Stimulated activated naive B cell treated with anti-CD40 and anti-IgM and Interleukin-4, amounts not matched to agents 10 μg/mL and 1 μg/mL and 100 μg/mL, for 72 hours (primary cell): Measurements from ENCODE around the gene ABLIM2.
"Not testable (repeated sequence)": the region's sequence is repeated elsewhere in the genome, so short reads cannot be mapped to it uniquely, and the experiment has no call there.

ENCODE experiments used
- ATAC-seq, 2 donors: fragments of 150-1000 bp; cut with Tn5 transposase; replicated peaks; 2 replicates each; pipeline ENCODE4 v1.10.0; 2021; ENCODE audit warnings: moderate library complexity in 1 of 2
- DNase-seq: peaks from one replicate; pipeline ENCODE4 v3.0.0; 2021
- H3K27ac Mint-ChIP-seq: one replicate; pipeline ENCODE4 v1.8.0; 2022; ENCODE audit warnings: mild to moderate bottlenecking, mixed read lengths
- H3K27me3 Mint-ChIP-seq, 2 donors: one replicate each; pipeline ENCODE4 v1.8.0; 2022; ENCODE audit warnings: mixed read lengths in 2 of 2
- H3K36me3 Mint-ChIP-seq, 2 donors: one replicate each; pipeline ENCODE4 v1.8.0; 2022; ENCODE audit warnings: mixed read lengths in 2 of 2, mild to moderate bottlenecking in 1 of 2
- H3K4me1 Mint-ChIP-seq, 2 donors: one replicate each; pipeline ENCODE4 v1.8.0; 2022; ENCODE audit warnings: mixed read lengths in 2 of 2, mild to moderate bottlenecking in 1 of 2
- H3K4me3 Mint-ChIP-seq, 2 donors: one replicate each; pipeline ENCODE4 v1.8.0; 2022; ENCODE audit warnings: mild to moderate bottlenecking in 2 of 2, mixed read lengths in 2 of 2, moderate library complexity in 1 of 2
- H3K9me3 Mint-ChIP-seq, 2 donors: one replicate each; pipeline ENCODE4 v1.8.0; 2022; ENCODE audit warnings: mixed read lengths in 2 of 2, mild to moderate bottlenecking in 1 of 2

Gene ABLIM2

DNA sequence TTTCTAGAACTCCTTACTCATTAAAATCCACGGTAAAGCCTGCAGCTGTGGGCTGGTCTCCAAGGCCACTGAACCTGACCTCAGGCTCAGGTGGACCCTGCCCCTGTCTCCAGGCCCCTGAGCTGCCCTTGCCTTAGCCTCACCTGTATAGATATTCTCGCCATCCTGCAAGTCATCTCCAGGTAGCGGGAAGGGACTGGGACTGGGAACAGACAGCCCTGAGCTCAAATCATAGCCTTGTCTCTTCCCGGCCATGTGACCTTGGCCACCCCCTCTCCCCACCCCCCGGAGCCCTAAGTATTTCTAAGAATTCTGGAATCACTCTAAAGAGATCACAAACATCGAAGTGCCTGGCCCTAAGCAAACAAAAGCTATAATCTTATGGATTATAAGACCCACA is 17.7 kb downstream of the ABLIM2 start:
- H3K9me3 Mint-ChIP-seq = peaks cover 3 to 15% of the 10 kb centered on the region in 2 donors
- ATAC-seq = no peak

GRCh38 chr4:8139726-8140125 is 18.9 kb downstream of the ABLIM2 start:
- not testable (repeated sequence) for H3K27ac Mint-ChIP-seq, ATAC-seq, DNase-seq, H3K4me1 Mint-ChIP-seq, H3K4me3 Mint-ChIP-seq
- Mint-ChIP-seq H3K9me3 (peaks cover 3 to 15% of the 10 kb centered on the region in 2 donors), H3K27me3 (peaks cover 12 to 36% of the 10 kb centered on the region in 2 donors), H3K36me3 (peaks cover 25 to 30% of the 10 kb centered on the region in 2 donors)

More for the DNA sequence above, 17.7 kb downstream of the ABLIM2 start:
- no peak for DNase-seq
- Mint-ChIP-seq H3K4me3 (no peak overlapping the region), H3K27me3 (peaks cover 17 to 33% of the 10 kb centered on the region in 2 donors), H3K27ac (no peak overlapping the region), H3K36me3 (peaks cover 15 to 21% of the 10 kb centered on the region in 2 donors), H3K4me1 (peaks cover 0 to 2% of the 10 kb centered on the region in 2 donors)

- H3K4me1 Mint-ChIP-seq = peaks cover 0 to under 1% of the 10 kb centered on the region in 2 donors
- ATAC-seq (no peak), DNase-seq (no peak)
- peaks cover 3 to 15% of the 10 kb centered on the region in 2 donors for H3K9me3 Mint-ChIP-seq
- no peak overlapping the region for H3K27ac Mint-ChIP-seq
- H3K4me3 Mint-ChIP-seq = no peak overlapping the region
- H3K36me3 Mint-ChIP-seq = peaks cover 23 to 32% of the 10 kb centered on the region in 2 donors
- peaks cover 18 to 34% of the 10 kb centered on the region in 2 donors for H3K27me3 Mint-ChIP-seq
Measured at GRCh38 chr4:8136972-8137710, 21.5 kb downstream of the ABLIM2 start.

GRCh38 chr4:8136529-8136928 is 22.1 kb downstream of the ABLIM2 start:
- peaks cover 19 to 28% of the 10 kb centered on the region in 2 donors for H3K27me3 Mint-ChIP-seq
- peaks cover 23 to 32% of the 10 kb centered on the region in 2 donors for H3K36me3 Mint-ChIP-seq
- H3K4me1 Mint-ChIP-seq = peaks cover 0 to 4% of the 10 kb centered on the region in 2 donors

DNA sequence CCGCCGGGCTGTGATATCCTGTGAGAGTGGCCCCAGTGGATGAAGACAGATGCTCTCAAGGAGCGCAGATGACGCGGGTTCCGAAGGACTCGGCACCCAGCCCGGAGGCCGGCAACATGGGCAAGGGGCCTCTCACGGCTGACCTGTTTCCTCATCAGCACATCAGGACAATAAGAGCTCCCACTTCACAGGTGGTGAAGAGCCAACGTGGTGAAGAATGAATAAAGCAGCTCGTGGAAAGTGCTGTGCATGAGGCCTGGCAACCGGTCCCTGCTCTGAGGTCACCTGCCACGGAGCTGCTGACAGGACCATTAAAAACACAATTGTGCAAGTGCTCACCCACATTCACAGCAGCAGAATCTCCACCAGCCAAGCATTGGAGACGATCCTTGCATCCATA is 22.9 kb downstream of the ABLIM2 start:
- H3K9me3 Mint-ChIP-seq = peaks cover 3 to 10% of the 10 kb centered on the region in 2 donors
- DNase-seq (no peak), ATAC-seq (no peak)
- H3K27ac Mint-ChIP-seq = no peak overlapping the region
- peaks cover 23 to 28% of the 10 kb centered on the region in 2 donors for H3K36me3 Mint-ChIP-seq
- peaks cover 19 to 34% of the 10 kb centered on the region in 2 donors for H3K27me3 Mint-ChIP-seq
- H3K4me3 Mint-ChIP-seq = no peak overlapping the region
- H3K4me1 Mint-ChIP-seq = peaks cover 7 to 9% of the 10 kb centered on the region in 2 donors

More at GRCh38 chr4:8136529-8136928, 22.1 kb downstream of the ABLIM2 start:
- Mint-ChIP-seq H3K9me3 (peaks cover 3 to 15% of the 10 kb centered on the region in 2 donors), H3K4me3 (no peak overlapping the region), H3K27ac (no peak overlapping the region)
- ATAC-seq (no peak), DNase-seq (no peak)

GRCh38 chr4:8133897-8134563 is 24.6 kb downstream of the ABLIM2 start:
- Mint-ChIP-seq H3K27ac (no peak overlapping the region), H3K4me3 (no peak overlapping the region), H3K36me3 (peaks cover 18 to 20% of the 10 kb centered on the region in 2 donors), H3K4me1 (peaks cover 7 to 9% of the 10 kb centered on the region in 2 donors), H3K27me3 (peaks cover 23 to 39% of the 10 kb centered on the region in 2 donors), H3K9me3 (peaks cover 0 to 5% of the 10 kb centered on the region in 2 donors)
- no peak for DNase-seq
- no peak for ATAC-seq

DNA sequence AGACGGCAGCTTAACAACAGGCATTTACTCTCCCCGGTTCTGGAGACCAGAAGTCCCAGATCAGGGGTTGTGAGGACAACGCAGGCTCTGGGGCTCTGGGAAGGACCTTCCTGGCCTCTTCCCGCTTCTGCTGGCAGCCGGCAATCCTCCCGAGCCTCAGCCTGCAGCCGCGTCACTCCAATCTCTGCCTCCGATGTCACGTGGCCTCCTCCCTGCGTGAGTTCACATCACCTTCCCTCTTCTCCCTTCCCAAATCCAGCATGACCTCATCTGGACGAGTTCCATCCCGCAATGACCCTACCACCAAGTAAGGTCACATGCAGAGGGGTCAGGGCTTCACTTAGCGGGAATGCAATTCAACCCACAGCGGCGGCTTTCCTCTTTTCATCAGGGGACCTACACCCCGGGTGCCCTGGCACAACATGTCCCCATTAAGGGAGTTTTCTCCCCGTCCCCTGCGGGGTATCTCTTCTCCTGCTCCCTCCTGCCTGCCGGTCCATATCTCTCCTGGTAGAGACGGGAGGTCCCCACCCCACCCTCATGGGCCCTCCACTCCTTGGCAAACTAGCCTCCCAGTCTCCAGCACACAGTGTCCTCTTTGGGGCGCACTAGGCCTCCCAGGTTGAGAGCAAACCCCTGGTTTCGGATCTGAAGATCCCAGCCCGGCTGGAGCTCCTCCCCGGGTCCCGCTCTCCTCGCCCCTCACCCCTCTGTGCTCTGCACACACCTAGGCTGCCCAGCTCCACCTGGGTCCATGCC is 25.5 kb downstream of the ABLIM2 start:
- Mint-ChIP-seq H3K4me1 (peaks cover 7 to 9% of the 10 kb centered on the region in 2 donors), H3K36me3 (peaks cover 10 to 17% of the 10 kb centered on the region in 2 donors), H3K27me3 (peaks cover 23 to 39% of the 10 kb centered on the region in 2 donors), H3K9me3 (peaks cover 0 to 2% of the 10 kb centered on the region in 2 donors), H3K27ac (no peak overlapping the region), H3K4me3 (no peak overlapping the region)
- ATAC-seq (no peak), DNase-seq (no peak)

DNA sequence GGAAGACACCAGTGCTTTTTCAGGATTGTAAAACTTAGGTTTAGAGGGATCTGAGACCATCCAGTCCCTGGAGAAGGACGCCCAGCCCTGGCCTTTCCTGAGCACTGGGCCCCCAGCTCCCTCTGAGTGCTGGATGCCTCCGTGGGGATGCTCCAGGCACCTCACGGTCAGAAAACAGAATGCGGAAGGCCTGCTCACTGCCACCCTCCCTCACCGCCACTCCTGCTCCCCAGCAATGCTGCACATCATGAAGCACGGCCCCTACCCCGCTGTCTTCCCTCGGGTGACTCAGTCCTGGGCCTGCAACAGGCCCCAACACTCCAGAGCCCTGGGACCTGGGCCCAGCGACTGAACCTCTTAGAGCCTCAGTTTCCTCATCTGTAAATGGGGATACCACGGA is 26.2 kb downstream of the ABLIM2 start:
- Mint-ChIP-seq H3K36me3 (peaks cover 10 to 15% of the 10 kb centered on the region in 2 donors), H3K4me1 (peaks cover 7 to 9% of the 10 kb centered on the region in 2 donors), H3K9me3 (no peaks in the 10 kb centered on the region), H3K27me3 (peaks cover 23 to 39% of the 10 kb centered on the region in 2 donors), H3K4me3 (no peak overlapping the region), H3K27ac (no peak overlapping the region)
- DNase-seq = no peak
- no peak for ATAC-seq

GRCh38 chr4:8131826-8132225 is 26.8 kb downstream of the ABLIM2 start:
- no peak overlapping the region for H3K27ac Mint-ChIP-seq
- no peak for DNase-seq
- no peak overlapping the region for H3K4me3 Mint-ChIP-seq
- H3K4me1 Mint-ChIP-seq = peaks cover 7 to 9% of the 10 kb centered on the region in 2 donors
- H3K27me3 Mint-ChIP-seq = peaks cover 23 to 39% of the 10 kb centered on the region in 2 donors
- H3K36me3 Mint-ChIP-seq = peaks cover 10 to 13% of the 10 kb centered on the region in 2 donors
- ATAC-seq = no peak
- H3K9me3 Mint-ChIP-seq = no peaks in the 10 kb centered on the region

DNA sequence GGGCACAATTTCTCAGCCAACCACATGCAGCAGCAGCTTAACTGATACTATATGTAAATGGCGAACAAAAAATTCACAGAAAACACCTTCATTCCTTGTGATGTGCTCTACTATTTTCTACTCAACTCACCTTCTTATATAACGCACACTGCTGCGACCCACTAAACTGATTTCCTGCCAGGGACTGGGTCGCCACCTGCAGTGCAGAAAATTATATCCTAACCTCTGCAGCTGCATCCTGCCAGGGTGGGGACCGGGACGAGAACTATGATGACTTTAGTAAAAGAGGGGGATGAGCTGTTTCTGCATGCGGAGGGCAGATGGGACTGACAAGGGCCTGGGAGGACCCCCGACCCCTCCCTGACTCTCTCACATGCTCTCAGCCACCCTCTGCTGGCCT is 27.4 kb downstream of the ABLIM2 start:
- Mint-ChIP-seq H3K27ac (no peak overlapping the region), H3K4me1 (peaks cover 7 to 9% of the 10 kb centered on the region in 2 donors), H3K36me3 (peaks cover 10 to 13% of the 10 kb centered on the region in 2 donors), H3K27me3 (peaks cover 23 to 39% of the 10 kb centered on the region in 2 donors), H3K4me3 (no peak overlapping the region), H3K9me3 (no peaks in the 10 kb centered on the region)
- DNase-seq (no peak), ATAC-seq (no peak)

DNA sequence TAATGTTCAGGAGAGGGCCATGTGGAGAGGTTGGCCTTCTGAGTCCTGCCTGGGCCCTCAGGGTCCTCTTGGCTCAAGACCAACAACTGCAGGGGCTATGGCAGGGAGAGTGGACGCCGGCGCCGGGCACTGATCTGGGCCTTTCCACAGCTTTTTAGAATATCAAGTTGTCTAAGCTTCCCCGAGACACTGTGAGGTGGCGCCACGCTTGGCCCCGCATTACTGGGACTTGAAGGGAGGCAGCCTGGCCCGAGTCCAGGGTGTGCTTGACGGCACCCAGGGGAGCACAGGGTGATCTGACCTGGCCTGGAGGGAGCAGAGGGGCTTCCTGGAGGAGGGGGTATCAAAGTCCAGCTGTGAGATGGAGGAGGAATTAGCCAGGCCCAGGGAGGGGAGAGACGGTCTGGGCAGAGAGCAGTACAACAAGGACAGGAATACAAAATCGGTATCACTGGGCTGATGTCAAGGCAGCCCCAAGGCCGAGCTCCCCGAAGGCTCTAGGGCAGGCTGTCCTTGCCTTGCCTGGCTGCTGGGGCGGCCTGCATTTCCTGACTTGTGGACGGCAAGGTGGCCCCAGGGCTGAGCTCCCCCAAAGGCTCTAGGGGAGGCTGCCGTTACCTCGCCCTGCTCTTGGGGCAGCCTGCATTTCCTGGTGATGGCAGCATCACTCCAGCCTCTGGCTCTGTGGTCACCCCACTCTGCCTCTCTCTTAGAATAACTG is 28.1 kb downstream of the ABLIM2 start:
- Mint-ChIP-seq H3K4me1 (peaks cover 7 to 9% of the 10 kb centered on the region in 2 donors), H3K27me3 (peaks cover 23 to 39% of the 10 kb centered on the region in 2 donors), H3K9me3 (no peaks in the 10 kb centered on the region), H3K4me3 (no peak overlapping the region), H3K27ac (peak overlapping the region; percentile 84), H3K36me3 (peaks cover 8 to 9% of the 10 kb centered on the region in 2 donors)
- DNase-seq = no peak
- no peak for ATAC-seq

DNA sequence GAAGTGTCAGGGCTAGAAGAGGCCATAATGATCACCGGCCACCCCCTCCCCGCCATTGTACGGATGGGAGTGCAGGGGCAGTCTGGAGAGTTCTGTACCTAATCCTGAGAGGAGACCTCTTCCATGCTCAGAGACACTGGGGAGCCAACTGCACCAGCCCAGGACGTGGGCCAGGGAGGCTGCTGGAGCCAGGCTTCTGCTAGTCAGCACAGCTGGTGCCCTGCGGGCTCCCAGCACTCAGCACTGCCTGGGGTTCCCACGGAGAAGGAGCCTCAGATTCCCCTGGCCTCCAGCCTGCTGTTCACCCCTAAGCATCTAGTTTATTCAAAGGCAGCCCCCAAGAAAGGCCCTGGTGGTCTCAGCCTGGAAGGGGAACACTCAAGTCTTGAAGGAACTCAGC is 28.8 kb downstream of the ABLIM2 start:
- no peak overlapping the region for H3K27ac Mint-ChIP-seq
- peaks cover under 1 to 4% of the 10 kb centered on the region in 2 donors for H3K36me3 Mint-ChIP-seq
- no peak for ATAC-seq
- H3K27me3 Mint-ChIP-seq = peaks cover 23 to 34% of the 10 kb centered on the region in 2 donors
- H3K4me1 Mint-ChIP-seq = peaks cover 7 to 11% of the 10 kb centered on the region in 2 donors
- DNase-seq = no peak
- H3K4me3 Mint-ChIP-seq = no peak overlapping the region
- H3K9me3 Mint-ChIP-seq = no peaks in the 10 kb centered on the region

GRCh38 chr4:8129136-8129535 is 29.5 kb downstream of the ABLIM2 start:
- Mint-ChIP-seq H3K27me3 (peaks cover 23 to 28% of the 10 kb centered on the region in 2 donors), H3K27ac (no peak overlapping the region), H3K9me3 (no peaks in the 10 kb centered on the region), H3K4me3 (no peak overlapping the region), H3K4me1 (peaks cover 11 to 18% of the 10 kb centered on the region in 2 donors), H3K36me3 (peaks cover 0 to 4% of the 10 kb centered on the region in 2 donors)
- ATAC-seq (no peak), DNase-seq (no peak)
